Fibroblast of skin of left biceps (primary cell): Measurements from ENCODE around the gene SYNE1.
A peak's percentile ranks its signal among the peaks of the same experiment; 100 is the strongest.

Experiments used
- DNase-seq, 2 experiments: peaks; one replicate each; pipeline ENCODE4 v3.0.0-alpha.2; 2013; ENCODE audit warnings: low read depth in 2 of 2

SYNE1 gene

GRCh38 chr6:152184573-152184916 is 452.6 kb downstream of the SYNE1 start:
- DNase-seq: no peak

GRCh38 chr6:152180601-152181000 is 456.6 kb downstream of the SYNE1 start:
- no peak for DNase-seq

- no peak for DNase-seq
These were observed 460.9 kb downstream of the SYNE1 start for GRCh38 chr6:152176268-152176667.

- no peak for DNase-seq
These were observed 463.2 kb downstream of the SYNE1 start for GRCh38 chr6:152173957-152174356.

- DNase-seq: no peak
These were observed 463.8 kb downstream of the SYNE1 start for GRCh38 chr6:152173321-152173720.

GRCh38 chr6:152170702-152171667 is 466.2 kb downstream of the SYNE1 start:
- no peak for DNase-seq

- DNase-seq: no peak
These were observed 466.9 kb downstream of the SYNE1 start for GRCh38 chr6:152170313-152170701.

- DNase-seq: no peak
These were observed 469.2 kb downstream of the SYNE1 start for GRCh38 chr6:152167641-152168603.

- DNase-seq: no peak
These were observed 470.3 kb downstream of the SYNE1 start for GRCh38 chr6:152166897-152167296.

GRCh38 chr6:152166497-152166896 is 470.7 kb downstream of the SYNE1 start:
- no peak for DNase-seq

GRCh38 chr6:152164957-152165356 is 472.2 kb downstream of the SYNE1 start:
- no peak for DNase-seq

GRCh38 chr6:152161501-152161900 is 475.7 kb downstream of the SYNE1 start:
- DNase-seq: no peak

- no peak for DNase-seq
These were observed 476.8 kb downstream of the SYNE1 start for GRCh38 chr6:152160346-152160745.

GRCh38 chr6:152155792-152156191 is 481.4 kb downstream of the SYNE1 start:
- DNase-seq: no peak

- no peak for DNase-seq
These were observed 482.4 kb downstream of the SYNE1 start for GRCh38 chr6:152154559-152155356.

GRCh38 chr6:152151920-152152319 is 485.2 kb downstream of the SYNE1 start:
- no peak for DNase-seq

- no peak for DNase-seq
These were observed 487.0 kb downstream of the SYNE1 start for GRCh38 chr6:152150196-152150595.

- no peak for DNase-seq
These were observed 488.8 kb downstream of the SYNE1 start for GRCh38 chr6:152148412-152148811.

- DNase-seq: no peak
These were observed 489.9 kb downstream of the SYNE1 start for GRCh38 chr6:152147269-152147668.

GRCh38 chr6:152146385-152146784 is 490.8 kb downstream of the SYNE1 start:
- DNase-seq: peak; percentile 55 to 68

- no peak for DNase-seq
These were observed 493.8 kb downstream of the SYNE1 start for GRCh38 chr6:152143359-152143758.

GRCh38 chr6:152142105-152142504 is 495.1 kb downstream of the SYNE1 start:
- DNase-seq: peak; percentile 62 to 74
